Activated effector memory CD4-positive, alpha-beta T cell treated with anti-CD3 and anti-CD28 coated beads, Interleukin-2, amount 50 U/mL, for 16 hours (primary cell): ENCODE measurements around the gene CISD3.

Source experiments
- DNase-seq: peaks from one replicate; pipeline ENCODE4 v3.0.0-alpha.2; 2020

Gene CISD3

DNA sequence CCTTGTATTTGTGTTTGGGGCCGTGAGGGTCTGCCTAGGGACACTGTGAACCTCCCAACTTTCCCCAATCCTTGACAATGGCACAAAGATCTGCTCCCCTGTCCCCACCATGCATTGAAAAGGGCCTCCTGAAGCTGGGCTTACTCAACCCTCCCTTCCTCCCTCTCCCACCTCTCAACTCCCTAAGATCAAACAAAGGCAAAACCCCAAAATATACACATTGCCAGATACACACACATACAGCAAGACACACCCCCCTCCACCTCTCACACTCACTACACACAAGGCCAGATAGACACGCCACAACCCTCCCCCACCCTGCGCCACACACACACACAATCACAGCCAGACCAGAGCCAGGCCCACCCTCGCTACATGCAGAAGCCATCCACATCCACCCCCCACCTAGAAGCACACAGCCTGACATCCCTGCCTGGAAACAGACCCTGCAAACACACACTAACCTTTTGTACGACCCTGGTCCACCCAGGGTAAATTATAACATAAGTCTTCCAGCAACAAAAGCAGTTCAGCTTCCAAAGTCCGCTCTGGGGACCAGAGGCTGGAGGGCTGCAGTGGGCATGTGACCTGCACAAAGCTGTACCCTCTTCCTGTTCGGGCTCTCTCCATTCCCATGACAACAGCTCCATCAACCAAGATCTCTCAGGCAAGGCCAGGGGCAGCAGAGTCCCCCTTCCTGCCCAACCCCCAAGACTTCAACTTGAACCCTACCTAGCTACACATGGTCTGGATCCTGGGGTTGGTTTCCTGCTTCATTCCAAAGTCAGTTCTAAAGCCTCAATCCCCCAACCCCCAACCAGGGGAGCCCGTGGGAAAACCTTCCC, 16.1 kb downstream of the CISD3 start:
- DNase-seq = no peak

DNA sequence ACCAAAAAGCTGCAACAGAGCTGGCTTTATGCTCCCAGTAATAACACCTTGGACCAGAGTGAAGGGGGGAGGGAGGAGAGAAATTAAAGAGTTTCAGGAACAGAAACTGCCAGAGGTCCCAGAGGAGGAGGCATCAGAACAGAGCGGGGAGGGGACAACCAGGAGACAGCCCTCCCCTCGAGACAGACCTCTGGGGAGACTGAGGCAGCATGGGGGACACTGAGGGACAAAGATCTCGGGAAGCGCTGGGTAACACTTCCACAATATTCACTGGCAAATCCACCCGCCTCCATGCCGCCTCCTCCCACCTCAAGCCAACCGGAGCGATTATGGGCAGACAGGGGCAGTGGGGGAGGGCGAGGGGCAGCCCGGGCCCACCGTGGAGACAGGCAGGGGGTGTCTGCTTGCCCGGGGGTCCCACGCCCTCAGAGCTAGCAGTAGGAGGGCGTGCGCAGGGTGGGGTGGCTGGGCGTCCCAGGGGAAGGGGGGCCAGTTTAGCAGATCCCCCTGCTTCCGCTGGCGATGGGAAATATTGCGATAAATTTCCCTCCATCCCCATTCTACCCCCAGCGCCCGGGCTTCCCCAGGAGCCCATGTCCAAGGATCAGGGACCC, 16.8 kb downstream of the CISD3 start:
- DNase-seq = no peak

DNA sequence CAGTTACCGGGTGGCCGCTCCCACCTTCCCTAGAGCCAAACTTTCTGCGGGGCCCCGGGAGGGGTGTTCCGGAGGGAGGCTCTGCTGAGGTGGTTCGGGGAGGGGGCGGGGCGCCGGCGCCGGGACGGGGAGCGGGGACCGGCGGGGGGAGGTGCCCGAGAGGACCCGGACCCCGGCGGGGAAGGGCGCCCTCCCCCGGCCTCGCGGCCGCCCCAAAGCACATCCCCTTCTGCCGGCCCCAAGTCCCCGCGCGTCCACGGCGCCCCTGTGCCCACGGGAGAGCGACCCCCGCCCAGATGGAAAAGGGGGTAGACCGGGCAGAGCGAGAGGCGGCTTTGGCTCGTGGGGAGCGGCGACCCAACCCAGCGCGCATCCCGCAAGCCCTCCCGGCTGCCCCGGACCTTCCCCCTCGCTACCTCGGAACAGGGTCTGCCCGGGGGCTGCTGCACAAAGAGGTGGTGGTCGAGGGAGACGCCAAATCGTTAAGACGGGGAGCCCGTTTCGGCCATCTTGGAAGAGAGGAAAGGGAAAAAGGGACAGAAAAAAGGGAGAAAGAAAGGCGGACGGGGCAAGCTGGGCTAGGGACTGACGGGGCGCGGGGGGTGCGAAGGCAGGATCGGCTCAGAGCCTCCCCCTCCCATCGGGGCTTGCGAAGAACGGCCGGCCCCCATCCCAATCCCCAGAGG, 17.5 kb downstream of the CISD3 start:
- DNase-seq = no peak

DNA sequence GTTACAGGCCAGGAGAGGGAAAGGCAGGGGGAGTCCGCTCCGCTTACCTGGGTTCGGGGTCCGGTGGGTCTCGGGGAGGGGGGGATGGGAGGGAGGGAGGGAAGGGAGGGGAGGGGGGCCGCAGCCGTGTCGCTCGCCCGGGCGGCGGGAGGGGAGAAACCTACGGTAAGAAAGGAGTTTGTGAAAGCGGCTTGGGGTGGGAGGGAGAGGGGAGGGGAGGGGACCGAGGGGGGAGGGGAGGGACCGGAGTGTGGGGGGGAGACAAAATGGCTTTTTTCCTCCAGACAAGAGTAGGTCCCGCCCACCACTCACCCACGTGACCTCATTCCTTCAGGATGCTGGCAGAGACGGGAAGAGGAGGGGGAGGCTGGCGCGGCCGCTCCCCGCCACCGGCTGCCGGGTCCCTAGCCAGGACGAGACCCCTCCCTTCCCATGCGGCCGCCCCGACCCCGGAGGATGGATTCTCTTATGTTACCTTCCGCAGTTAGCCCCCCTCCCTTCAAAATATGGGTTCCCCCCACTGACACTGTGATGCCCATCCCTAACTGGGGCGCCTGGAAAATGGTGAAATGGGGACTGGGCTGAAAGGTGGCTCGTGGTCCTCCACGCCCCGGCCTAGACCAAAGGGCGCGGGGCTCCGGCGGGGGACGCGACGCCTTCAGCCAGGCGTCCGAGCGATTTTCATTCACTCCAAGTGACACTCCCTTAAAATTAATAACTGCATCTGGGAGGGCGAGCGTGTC, 18.2 kb downstream of the CISD3 start, which contains the start of gene PCGF2:
Gene PCGF2 (minus strand): TSS at position 188 of the 743 bp plus-strand sequence. CDS start 7,934 bp downstream, outside the sequence.
- no peak for DNase-seq

DNA sequence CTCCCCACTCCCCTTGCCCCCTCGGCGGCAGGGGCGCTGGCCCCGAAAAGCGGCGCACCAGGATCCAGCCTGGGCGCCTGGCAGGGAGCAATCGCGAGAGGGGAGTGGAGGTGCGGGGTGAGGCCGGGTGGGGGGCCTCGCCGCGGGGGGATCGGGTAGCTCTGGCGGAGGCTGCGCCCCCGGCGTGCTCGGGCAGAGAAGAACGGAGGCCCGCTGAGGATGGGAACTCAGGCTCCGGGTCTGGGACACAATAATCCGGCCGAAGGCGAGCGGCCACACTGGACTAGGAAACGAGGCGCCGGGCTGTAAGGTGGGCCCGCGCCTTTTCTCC, 18.7 kb downstream of the CISD3 start:
- DNase-seq = no peak

DNA sequence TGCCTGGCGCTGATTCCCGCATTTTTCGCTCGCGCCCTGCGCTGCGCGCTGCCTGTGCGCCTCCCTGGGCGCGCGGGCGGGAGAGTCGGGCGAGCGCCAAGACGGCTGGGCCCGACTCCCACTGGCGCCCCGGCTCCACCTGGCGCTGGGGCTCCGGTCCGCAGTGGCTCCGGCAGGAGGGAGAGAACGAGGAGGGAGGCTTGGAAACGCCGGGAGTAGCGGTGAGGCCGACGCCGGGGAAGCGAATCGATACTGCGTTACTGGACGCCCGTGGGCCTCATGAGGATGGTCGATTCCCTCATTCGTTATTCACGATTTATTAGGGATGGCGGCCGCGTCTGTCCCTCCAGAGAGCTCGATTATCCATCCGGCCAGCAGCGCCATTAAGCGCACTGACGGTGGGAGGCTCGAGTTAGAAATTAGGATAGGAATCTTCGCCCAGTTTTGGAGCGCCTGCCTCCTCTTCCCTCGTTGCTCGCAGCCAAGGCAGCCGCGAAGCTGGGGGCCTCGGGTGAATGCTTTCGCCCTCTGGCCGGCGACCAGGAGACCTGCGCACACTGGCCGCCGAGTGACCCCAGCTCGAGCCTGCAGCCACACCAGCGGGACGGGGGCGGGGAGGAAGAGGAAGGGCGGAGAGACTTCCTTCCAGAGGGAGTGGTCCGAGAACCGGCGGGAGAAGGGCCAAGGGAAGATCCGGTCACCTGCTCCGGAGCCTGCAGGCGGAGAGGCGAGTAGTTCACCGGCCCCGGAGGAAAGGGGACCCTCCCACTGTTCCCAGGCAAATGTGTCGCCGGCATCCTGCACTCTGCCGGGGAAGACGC, 19.3 kb downstream of the CISD3 start:
- no peak for DNase-seq

DNA sequence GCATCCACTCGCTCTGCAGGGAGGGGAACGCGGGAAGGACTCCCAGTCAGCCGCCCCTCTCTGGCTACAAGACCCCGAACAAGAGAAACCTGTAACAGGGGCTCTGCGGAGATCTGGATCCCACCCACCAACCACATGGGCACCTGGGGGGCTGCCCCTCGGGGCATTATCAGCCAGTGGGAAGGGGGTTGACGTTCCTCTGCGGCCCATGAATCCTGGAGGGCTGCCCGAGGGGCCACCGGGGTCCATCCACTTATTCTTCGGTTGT, 19.8 kb downstream of the CISD3 start:
- DNase-seq = no peak

DNA sequence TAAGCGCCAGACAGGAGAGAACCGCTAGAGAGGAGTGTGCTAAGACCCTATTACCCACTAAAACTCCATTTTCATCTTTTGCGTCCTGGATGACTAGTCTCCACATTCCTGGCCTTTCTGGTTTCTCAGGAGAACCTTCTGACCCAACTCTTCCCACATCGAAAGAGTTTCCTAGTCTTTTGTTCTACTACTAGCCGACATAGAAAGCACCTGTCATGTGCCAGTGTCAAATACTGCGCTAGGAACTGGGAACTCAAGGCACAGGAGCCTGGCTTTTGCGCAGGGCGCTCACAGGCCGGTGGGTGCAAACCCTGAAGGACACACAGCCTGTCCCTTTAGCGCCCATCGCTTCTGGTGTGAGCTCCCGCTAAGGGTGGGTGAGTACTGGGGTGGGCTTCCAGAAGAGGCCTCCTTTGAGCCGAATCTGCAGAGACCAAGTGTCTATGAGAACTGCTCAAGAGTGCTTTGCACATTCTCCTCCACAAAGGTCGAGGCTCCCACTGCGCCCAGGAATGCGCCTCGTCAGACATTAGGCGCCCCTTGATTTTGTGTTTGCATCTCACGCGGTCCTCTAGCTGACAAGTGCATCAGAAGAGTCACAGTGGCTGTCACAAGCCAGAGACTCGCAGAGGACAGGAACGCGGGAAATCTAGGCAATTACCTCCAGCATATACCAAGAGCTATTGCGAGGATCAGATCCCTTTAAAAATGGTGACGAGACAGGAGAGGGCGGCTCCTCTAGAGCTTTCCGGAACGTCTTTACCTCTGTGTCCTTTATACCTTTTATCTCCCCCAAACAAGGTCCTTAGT, 20.4 kb downstream of the CISD3 start:
- DNase-seq = no peak

DNA sequence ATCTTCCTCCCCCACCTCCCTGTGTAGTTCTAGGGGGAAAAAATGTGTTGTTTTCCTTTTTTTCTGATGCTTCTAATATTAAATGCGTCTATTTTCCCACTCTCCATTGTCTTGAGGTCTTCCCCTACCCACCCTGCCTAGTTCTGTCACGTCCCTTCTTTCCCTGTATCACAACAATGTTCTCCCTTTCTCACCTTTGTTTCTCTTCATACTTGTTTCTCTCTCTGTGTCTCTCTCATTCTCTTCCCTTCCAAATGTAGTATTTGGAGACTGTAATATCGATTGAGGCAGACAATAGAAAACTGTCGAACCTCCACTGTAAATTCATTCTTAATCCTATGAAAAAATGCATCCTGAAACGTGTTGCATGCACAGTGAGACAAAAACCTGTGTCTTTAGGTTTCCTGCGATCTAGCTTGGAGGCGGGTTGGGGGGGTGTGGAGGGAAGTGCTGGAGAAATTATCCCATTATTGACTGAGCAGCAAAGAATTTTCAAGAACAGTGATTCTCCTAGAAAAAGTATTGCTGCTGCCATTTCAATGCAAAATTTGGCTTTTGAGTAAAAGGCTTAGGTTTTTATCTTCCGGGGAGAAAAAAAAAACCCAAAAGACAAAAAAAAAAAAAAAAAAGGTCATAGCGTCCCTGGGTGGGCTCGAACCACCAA, 21.1 kb downstream of the CISD3 start:
- no peak for DNase-seq

DNA sequence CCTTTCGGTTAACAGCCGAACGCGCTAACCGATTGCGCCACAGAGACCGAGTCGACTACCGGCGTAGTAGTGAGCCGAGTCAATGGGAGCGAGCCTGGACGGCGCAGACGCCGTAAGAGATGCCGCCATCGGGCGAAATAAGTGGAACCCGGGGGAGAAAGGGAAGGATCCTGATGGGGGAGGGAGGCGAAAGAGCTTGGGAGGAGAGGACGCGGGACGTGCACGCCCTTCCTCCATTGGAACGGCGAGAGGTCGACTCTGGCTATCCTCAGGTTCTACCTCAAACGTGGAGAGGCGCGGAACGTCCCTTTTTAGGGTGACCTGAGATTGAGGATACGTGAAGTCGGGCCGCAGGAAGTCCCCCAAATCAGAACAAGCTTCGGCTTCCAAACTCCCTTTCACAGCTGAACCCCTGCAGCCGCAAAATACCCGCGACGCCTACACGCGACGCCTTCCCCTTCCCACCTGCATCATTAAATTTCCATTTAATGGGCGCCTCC, 21.7 kb downstream of the CISD3 start:
- peak; percentile 92 for DNase-seq

DNA sequence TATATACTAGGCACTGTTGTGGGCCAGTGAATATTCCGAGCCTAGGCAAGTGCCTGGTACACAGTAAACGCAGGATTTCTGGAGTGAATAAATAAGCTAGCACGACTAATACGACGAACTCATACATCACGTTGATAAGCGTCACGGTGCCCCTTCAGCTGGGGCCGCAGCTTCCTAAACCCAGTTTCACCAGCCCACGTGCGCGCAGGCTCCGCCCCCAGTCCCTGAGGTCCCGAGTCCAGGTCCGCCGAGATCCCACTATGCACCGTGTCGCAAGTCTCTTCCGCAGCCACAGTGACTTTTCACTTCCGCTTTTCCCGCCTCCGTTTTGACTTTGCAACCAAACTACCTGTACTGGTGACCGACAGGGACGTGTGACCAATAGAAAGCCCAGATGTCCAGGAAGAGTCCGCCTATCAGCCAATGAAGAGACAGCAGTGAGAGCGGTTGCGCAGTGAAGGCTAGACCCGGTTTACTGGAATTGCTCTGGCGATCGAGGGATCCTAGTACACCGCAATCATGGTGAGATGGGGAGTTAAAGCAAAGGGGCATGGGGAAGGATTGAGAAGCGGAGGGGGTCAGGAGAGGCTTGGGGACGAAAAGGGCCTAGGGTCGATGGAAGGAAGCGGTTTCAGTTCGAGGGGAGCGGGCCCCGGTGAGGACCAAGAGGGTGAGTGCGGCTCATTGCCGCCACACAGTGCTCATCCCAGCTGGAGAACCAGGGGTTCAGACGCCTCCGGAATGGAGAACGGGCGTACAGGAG, 22.3 kb downstream of the CISD3 start, which contains the start of gene PSMB3:
Gene PSMB3 (plus strand): TSS at position 434 of the 763 bp plus-strand sequence. CDS start 86 bp downstream, at position 520.
- peak; percentile 98 for DNase-seq

DNA sequence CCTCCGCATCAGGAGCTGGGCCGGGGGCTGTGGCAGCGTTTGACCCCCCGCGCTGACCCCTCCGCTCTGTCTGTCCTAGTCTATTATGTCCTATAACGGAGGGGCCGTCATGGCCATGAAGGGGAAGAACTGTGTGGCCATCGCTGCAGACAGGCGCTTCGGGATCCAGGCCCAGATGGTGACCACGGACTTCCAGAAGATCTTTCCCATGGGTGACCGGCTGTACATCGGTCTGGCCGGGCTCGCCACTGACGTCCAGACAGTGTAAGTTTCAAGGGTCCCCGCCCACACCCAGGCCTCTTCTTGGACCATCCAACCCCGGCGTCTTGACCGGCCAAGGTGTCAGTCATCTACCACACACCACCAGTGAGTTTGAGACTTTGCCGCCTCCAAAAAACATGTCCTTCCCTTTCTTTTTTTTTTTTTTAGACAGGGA, 22.9 kb downstream of the CISD3 start:
- no peak for DNase-seq

DNA sequence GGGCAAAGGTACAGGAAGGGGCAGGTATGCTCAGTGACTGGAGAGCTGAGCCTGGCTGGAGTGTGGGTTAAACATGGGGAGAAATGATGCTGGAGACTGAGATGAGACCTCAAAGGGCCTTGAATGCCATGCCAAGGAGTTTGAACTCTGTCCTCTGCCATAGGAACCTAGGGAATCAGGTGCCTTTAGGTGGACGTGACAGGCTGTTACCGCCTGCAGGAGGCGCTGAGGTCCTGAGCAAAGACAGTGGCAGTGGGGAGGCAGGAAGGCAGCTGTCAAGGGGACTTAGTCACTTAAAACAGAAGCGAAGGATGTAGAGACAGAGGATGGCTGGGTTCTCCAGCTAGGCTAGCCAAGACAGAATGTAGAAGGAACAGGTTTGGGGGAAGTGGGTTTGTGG, 31.5 kb downstream of the CISD3 start:
- DNase-seq = peak; percentile 69

DNA sequence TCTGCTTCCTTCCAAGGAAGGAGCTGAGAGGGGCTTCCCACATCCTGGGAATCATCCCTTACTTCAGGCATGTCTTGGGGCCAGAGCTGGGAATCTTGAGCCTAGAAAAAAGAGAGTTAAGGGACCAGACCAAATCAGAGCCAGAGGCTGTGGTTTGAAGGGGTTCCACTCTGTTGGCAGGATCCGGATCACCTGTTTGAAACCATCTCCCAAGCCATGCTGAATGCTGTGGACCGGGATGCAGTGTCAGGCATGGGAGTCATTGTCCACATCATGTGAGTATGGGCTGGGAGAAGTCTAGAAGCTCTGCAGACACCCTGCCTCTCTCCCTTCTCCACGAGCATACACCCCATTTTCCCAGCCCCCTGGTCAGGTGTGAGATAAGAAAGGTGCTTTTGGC, 32.1 kb downstream of the CISD3 start:
- no peak for DNase-seq

DNA sequence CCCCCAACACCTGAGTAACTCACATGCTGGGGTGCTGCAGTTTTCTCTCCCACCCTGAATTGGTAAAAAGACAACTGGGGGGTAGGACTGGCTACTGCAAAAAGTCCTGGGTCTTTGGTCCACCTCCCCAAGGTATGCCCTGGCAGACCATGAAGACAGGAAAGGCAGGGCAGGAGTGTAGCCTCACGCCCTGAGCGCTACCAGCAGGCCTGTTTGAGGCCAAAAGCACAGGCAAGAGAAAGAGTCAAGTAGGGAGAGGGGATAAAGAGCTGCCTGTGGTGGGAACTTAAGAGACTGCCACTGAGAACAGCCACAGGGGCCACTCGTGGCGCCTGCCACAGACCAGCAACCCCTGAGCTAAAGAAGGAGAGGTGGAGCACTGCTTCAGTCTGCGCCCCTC, 36.2 kb downstream of the CISD3 start:
- DNase-seq = no peak

DNA sequence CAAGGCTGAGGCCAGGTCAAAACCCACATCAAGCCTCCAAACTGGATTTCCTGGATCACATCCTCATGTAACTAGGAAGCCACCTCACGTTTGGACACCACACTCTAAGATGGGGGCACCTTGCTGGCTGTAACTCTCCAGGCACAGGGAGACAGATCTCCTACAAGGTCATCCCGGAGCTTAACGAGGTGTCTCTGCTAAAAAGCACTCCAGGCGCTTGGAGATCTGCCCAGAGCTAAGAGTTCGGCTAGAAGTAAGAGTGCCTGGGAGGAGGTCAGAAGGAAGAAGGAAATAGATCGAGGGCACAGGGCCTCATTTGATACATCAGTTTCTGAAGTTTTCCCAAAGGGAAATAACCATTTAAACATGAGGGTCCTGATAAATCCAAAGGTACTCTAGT, 38.3 kb downstream of the CISD3 start:
- DNase-seq = no peak

DNA sequence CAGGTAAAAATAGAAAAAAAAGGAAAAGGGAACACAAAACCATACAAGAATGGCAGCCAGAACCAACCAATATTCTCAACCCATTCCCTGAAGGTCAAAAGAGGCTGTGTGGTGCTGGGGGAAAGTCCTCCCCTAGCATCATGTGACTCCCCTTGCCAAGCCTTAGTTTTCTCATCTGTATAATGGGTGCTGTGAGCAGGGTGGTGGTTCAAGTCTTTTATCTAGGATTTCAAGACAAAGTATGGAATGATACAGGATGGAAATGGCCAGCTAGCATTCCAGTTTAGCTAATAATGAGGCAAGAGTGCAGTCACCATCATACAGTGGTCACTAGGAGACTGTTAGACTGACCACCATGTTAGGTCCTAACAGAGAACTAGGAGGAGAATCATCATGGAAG, 43.1 kb downstream of the CISD3 start:
- no peak for DNase-seq

DNA sequence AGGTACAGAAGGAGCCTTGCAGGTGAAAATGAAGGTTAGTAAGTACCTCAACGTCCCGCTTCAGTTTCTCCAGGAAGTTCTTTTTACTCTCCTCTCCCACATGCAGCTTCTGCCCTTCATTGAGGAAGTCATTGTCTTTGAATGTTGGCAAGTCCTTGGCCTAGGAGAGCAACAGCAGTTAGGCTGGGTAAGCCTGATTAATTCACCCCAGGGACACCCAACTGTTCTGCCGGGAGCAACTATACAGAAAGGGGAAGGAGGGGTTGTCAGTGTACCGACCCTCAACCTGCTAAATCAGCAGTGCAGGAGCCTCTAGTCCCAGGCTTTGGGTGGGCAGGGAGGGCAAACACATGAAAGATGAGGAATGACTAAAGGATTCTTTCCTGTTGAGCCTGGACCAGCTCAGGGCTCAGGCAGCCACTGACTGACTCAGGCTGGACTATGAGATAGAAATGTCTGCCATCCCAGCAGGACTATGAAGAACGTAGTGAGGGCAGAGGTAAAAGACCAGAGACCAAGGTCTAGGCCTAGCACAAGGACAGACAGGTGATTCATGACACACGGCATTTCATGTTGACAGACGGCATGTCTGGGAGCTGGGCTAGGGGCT, 47.6 kb downstream of the CISD3 start:
- no peak for DNase-seq

DNA sequence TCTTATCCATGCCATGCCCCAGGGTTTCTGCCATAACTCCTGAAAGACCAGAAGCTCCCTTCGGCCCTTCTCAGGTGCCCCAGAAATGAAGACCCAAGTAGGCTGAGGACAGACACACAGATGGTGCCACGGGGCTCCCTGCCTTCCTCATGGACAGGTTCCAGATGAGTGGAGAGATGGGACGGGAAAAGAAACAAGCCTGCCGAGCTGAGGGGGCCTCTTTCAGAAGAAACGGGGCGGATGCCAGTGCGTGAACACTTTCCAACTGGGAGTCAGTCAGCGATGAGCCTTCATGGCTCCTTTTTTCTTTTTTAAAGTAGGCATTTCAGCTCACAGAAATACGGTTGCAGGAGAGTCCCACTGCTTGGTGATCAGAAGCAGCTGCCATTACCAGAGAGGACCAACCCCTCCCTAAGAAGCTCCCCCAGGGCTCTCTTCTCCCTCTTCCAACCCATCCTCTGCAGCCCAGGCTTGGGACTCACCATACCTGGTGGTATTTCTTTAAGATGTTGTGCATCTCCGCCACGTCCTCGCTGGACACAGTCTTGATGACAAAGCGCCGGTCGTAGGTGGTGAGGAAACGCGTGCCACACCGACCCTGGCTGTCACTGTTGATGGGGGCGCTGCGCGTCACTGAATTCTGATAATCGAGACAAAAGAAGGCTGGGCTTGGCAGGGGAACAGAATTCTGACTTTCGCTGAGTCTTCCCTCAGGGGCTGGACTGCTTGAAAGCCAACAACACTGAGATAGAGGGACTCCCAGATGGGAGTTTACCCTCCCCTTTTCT, 50.0 kb downstream of the CISD3 start:
- DNase-seq = no peak
